Measurements from ENCODE around the gene CCDC88C. TPM values are rescaled to one million over a fixed set of nuclear protein-coding genes. Genes with fewer than 3 reads are reported as not detected.

CCDC88C gene
- total RNA-seq, 6 experiments from 2014 or later, result 0.09 to 0.61 (median 0.19) TPM; not detected in 3

DNA sequence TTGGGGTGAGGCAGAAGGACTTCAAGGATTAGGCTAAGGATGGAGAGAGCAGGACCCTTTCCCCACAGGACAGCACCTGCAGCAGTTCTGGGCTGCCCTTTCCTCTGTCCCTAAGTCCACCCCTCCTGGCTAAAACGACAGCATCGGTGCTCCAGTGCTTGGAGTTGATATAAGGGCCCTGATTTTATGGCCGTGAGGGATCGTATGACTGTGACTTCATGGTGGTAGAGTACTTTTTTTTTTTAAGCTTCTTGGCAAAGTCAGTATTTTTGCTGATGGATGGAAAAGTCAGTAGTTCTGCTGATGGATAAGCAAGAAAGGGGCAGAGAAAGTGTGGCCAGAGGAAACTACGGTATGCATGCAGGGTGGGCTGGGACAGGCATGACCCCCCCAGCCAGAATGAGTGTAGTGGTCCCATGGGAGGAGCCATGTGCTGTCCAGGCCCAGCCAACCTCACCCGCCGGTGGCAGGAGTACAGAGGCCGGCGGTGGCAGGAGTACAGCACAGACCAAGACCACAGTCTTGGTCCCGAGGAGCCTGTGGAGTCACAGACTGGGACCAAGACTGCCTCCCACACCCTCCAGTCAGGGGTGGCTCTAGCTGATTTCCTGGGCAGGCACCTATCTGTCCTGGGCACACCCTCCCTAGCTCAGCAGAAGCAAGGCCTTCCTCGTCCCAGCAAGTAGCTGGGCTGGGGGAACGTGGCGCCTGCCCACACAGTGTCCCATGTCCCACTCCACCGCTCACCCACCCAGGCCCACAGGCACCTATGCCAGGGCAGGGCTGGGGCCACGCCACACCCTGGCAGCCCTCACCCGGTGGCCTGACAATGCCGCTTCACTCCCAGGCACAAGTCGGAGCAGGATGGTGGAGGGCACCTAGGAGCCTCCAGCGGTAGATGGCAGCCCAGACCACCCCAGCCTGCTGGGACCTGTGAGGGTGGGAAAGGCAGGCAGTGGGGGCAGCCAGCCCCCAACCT is 46.3 kb downstream of the CCDC88C start:
- Mint-ChIP-seq H3K4me3 (no peak overlapping the region), H3K27ac (no peak overlapping the region), H3K4me1 (ENCODE audit: low read depth) (peaks cover 12% of the 10 kb centered on the region), H3K9me3 (no peaks in the 10 kb centered on the region), H3K27me3 (ENCODE audit: insufficient read depth) (peaks cover 59% of the 10 kb centered on the region), H3K36me3 (ENCODE audit: low read depth) (no peaks in the 10 kb centered on the region)
- DNase-seq, result no peak
- TF ChIP-seq, protein P1, sequence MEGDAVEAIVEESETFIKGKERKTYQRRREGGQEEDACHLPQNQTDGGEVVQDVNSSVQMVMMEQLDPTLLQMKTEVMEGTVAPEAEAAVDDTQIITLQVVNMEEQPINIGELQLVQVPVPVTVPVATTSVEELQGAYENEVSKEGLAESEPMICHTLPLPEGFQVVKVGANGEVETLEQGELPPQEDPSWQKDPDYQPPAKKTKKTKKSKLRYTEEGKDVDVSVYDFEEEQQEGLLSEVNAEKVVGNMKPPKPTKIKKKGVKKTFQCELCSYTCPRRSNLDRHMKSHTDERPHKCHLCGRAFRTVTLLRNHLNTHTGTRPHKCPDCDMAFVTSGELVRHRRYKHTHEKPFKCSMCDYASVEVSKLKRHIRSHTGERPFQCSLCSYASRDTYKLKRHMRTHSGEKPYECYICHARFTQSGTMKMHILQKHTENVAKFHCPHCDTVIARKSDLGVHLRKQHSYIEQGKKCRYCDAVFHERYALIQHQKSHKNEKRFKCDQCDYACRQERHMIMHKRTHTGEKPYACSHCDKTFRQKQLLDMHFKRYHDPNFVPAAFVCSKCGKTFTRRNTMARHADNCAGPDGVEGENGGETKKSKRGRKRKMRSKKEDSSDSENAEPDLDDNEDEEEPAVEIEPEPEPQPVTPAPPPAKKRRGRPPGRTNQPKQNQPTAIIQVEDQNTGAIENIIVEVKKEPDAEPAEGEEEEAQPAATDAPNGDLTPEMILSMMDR (IDR thresholded peaks at IDR 0.05), result no peak

DNA sequence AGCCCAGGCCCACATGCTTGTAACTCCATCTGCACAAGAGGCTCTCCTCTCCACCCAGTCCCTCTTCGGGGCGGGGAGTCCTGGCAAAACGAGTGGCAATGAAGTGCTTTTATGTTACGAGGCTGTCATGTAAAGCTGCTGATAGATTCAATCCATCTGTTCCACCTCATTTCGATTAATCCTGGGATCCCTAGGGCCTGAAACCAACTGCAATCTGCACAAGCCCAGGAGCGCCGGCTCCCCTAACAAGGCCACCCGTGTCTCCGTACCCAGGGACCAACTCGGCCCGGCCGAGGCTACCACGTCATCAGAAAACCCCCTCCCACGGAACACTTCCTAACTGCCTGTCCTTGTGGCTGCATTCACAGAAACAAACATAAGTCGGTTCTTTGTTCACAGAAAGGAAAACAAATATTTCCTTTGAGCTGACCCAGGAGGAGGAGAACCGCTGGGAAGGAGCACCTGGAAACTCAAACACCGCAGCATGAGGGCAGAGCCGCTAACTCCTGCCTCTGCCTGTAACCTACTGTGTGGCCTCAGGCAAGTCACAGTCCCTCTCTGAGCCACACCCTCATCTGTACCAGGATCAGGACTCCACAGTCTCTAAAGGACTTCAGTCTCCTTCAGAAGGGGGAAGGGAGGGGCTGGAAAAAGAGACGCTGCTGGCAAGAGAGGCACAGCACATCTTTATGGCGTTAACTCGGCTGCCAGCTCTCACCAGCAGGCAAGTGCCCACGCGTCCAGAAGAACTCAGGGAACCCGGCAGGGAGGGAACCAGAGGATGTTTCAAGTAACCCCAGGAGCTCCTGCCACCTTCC is 47.8 kb downstream of the CCDC88C start:
- TF ChIP-seq, protein P1 (IDR thresholded peaks at IDR 0.05), result no peak
- Mint-ChIP-seq H3K27me3 (ENCODE audit: insufficient read depth) (peaks cover 56% of the 10 kb centered on the region), H3K9me3 (no peaks in the 10 kb centered on the region), H3K4me3 (no peak overlapping the region), H3K4me1 (ENCODE audit: low read depth) (peaks cover 12% of the 10 kb centered on the region), H3K27ac (no peak overlapping the region), H3K36me3 (ENCODE audit: low read depth) (no peaks in the 10 kb centered on the region)
- no peak for DNase-seq

DNA sequence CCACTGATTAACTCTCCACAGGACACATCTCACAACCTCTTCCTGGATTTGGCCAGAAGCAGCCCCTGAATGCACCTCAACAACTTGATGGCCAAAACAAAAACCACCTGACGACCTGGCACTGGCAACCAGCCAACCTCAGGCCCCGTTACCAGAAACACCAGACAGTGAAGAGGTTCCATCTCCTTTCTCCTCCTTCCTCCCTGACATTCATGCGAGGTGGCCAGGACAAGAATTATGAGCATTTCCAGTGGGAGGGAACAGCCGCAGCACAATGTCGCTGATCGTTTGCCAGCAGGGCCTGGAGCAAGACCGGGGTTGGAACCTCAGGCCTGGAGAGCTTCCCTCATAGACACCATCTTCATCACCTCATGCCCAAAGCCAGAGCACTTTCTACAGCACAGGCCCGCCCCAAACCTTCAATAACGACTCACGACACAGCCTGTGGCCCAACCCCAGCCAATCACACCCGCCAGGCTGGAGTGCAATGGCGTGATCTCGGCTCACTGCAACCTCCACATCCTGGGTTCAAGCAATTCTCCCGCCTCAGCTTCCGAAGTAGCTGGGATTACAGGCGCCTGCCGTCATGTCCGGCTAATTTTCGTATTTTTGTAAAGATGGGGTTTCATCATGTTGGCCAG is 48.7 kb downstream of the CCDC88C start:
- no peak overlapping the region for H3K27ac Mint-ChIP-seq
- no peaks in the 10 kb centered on the region for H3K36me3 Mint-ChIP-seq (ENCODE audit: low read depth)
- peaks cover 53% of the 10 kb centered on the region for H3K27me3 Mint-ChIP-seq (ENCODE audit: insufficient read depth)
- no peak overlapping the region for H3K4me3 Mint-ChIP-seq
- DNase-seq, result no peak
- no peaks in the 10 kb centered on the region for H3K9me3 Mint-ChIP-seq
- TF ChIP-seq, protein P1 (IDR thresholded peaks at IDR 0.05), result no peak
- H3K4me1 Mint-ChIP-seq (ENCODE audit: low read depth), result peaks cover 10% of the 10 kb centered on the region

DNA sequence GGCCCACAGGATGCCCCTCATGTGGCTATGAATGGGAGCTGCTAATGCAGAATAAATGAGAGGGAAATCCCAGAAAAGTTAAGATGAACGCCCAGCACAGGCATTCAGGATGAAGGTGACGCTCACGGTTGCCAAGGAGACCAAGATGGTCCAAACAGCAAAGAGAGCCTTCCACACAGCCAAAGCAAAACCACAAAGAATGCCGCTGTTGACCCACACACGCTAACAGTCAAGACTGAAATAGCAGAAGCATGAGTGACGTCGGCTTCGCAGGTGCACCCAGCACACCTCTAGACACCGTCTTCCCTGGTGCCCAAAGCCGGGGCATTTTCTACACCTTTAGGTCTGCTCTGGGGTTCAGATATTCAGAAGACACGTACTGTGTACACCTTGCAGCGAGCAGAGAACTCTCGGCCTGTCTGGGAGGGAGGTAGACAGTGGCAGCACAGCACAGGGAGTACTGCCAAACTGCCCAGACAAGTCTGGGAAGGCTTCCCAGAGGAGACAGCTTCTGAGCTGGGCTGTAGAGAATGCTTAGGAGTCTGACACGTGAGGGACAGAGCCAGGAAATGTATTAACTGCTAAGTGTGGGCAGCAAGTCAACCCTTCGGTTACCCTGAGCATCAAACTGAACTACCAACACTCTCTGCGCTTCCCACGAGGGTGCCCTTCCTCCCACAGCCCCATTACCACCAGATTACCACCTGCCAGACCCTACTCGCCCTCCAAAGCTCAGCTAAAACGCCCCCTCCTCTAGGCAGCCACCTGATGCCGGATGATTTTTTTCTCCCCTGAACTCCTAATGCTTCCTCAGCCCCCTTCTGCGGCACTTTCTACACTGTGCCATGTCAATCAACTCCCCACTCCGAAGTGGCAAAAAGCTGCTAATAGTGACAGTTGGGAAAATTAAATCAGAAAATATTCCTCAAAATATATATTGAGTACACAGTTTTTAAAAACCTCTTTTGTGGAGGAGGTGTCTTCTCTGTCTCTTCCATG is 50.1 kb downstream of the CCDC88C start:
- Mint-ChIP-seq H3K27me3 (ENCODE audit: insufficient read depth) (peaks cover 40% of the 10 kb centered on the region), H3K27ac (no peak overlapping the region), H3K4me1 (ENCODE audit: low read depth) (no peaks in the 10 kb centered on the region), H3K4me3 (no peak overlapping the region), H3K9me3 (no peaks in the 10 kb centered on the region), H3K36me3 (ENCODE audit: low read depth) (no peaks in the 10 kb centered on the region)
- no peak for DNase-seq
- TF ChIP-seq, protein P1 (IDR thresholded peaks at IDR 0.05), result no peak

Data from HFFc6 (cell line).